HPDE6-E6E7 (cell line): ENCODE measurements around the gene SEM1.
"Not testable (repeated sequence)": the region's sequence is repeated elsewhere in the genome, so short reads cannot be mapped to it uniquely, and the experiment has no call there.

Source experiments
- DNase-seq: peaks from one replicate; pipeline ENCODE4 v3.0.0; 2011; ENCODE audit warnings: missing footprints; ENCODE audit errors: extremely low spot score

SEM1 gene

DNA sequence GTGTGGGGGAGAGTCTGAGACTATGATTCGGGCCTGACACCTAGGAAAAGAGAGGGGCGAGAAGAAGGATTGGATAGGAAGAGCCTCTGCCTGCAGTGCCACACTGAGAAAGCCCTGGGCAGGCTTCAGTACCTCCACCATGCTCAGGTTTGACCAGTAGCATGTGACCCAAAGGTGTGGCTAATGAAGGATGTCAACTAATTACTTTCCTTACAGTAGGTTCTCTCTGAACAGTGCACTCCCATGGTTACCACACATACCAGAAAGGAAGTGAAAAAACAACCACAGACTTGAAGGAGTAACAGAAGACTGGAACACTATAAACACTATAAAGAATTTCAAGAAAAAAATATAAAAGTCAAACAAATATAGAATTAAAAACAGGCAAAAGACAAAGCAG is 46.2 kb downstream of the SEM1 start:
- no peak for DNase-seq

DNA sequence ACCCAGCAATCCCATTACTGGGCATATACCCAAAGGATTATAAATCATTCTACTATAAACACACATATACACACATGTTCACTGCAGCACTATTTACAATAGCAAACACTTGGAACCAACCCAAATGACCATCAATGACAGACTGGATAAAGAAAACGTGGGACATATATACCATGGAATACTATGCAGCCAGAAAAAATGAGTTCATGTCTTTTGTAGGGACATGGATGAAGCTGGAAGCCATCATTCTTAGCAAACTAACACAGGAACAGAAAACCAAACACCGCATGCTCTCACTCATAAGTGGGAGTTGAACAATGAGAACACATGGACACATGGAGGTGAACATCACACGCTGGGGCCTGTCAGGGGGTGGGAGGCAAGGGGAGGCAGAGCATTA is 47.5 kb downstream of the SEM1 start:
- DNase-seq, result not testable (repeated sequence)

DNA sequence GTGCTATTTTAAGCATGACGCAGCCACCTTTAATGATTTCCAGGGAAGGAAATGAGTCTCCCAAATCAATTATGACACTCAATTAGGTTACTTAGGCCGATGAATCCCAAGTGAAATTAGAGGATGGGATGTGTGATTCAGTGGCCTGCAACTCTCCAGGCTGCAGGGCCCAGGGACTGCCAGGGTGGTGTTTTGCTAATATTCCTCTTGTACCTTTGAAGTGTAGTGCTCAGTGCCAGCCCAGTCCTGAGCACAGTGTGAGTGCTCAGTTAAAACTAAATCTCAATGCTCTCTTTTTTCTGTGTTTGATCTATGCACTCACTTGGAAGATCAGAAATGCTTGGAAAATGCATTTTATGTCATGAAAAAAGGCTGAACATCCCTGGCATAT is 51.6 kb downstream of the SEM1 start:
- no peak for DNase-seq

DNA sequence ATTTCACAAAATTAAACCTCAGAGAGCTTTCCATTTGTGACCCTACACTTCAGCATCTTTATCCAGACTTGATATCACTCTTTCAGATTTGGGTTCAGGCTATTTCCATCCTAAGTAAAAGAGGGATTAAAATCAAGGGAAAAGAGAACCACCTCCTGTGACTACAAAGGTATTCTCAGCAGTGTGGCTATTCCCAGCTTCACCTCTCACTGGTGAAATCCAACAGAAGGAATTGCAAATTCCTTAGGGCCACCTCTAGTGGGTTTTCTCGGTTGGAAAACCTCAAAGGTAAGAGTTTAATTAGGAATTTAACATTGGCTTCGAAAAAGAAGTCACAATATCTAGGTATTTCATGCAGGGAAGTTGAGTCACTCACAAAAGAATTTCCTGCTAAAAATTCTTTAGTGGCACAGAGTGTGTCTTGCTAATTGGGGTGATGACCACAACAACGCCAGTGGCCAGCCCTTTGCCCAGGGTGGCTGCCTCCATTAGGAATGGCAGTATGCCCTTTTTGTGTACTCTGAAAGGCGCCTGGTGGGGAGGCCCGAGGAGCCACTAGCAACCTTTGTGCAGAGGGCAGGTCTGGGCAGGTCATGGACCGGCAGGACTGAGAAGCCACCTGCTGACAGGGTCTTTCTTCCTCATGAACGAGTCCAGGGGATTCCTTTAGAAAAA is 52.2 kb downstream of the SEM1 start:
- no peak for DNase-seq

DNA sequence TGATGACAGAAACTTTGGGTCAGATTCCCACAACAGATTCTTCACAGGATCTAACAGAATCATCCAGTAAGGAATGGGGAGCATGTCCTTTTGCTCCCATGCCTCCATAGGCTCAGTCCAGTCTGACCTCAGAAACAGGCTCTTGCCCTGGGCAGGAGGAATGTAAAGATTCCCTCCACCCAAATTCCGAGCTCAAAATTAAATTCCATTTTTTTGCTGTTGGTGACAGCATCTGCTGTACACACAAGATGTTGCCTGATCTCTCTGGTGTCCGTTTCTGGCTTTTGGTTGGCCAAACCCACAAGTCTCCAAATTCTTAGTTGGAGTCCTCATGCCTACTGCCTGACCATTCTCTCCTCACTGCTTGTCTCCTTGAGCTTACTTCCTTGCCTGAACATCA is 53.7 kb downstream of the SEM1 start:
- DNase-seq, result no peak

DNA sequence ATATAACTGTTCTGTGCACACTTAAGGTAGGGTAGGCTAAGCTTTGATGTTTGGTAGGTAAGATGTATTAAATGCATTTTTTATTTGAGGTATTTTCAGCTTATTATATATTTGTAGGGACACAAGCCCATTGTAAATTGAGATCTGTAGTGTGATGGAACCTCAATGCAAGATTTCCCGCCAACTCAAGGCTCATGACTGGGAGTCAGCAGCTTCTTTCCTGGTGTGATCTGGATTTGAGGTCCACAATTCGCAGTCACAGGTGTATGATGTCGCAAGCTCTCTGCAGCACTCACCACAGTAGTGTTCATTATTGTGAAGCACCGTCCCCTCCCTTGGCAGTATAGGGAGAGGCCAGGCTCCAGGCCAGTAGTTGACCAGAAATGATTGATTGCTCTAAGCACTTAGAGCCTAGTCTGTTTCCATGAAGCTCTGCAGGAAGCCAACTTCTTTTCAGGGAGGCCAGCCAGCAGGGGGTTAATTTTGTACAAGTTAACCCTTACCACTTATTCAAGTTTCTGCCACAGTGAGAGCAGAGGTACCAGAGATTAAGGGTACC is 54.9 kb downstream of the SEM1 start:
- DNase-seq, result no peak

DNA sequence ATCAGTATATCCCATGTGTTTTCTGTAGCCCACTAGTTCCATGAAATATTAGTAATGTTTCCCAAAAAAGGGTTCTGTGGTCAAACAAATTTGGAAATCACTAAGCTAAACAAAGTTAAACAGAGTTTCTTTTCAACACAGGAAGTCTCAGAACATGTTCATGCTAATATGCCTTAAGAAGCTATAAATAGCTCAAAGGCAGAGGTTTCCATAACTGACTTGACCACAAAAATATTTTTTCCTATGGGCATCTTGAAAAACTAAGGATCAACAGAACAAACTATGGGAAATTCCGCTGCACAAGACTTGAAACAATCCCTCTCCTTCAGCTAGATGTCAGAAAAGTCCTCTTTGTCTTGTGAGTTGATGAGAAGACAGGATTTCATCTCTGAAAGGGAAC is 59.7 kb downstream of the SEM1 start:
- DNase-seq, result no peak

DNA sequence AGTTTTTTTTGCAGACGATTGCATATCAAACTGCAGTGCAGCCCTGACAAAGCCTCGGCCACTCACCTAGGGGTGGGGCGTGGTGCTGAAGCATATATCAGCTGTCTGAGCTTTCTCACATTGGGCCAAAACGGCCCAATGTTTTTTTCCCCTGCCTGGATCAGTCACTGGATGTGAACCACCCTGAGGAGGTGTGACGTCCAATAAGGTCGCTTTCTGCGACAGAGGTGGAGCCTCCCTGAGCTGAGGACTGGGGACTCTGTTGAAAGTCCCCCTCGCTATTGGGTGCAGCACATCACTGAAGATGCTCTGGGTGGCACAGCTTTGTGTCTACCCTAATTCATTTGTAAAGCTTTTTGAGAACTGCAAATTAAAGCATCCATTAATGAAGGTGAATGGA is 60.9 kb downstream of the SEM1 start:
- no peak for DNase-seq

DNA sequence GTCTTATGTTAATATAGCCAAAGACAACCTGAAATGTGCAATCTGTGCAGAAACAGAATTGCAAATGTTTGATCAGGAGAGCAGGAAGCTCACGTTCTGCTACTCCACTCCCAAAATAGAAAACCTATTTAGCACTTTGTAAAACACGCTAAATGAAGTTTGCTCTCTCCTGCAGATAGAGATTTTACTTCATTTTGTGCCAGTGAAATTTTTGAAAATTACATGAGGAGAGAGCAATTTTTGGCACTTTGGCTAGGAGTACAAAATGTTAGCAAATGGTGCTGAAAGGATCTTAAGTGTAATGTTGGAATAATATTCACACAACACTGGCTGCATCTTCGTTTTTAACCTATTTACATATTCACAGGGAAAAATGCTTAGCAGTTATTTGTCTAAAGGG is 61.9 kb downstream of the SEM1 start:
- DNase-seq, result no peak

DNA sequence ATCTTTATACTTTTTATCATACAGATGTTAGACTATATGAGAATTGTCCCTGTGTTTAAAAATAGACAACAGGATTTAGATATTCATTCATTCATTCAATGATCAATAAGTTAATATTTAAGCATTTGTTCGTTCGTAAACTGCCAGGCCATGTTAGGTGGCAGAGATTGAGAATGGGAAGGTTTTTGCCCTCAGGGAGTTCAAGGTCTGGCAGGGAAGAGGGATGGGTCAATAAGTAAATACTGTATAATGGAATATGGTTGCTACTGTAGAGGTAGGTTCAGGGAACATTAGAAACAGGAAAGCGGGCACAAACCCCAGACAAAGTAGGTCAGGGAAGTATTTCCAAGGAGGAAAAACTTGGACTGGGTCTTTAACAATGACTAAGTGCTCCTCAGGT is 64.6 kb downstream of the SEM1 start:
- DNase-seq, result no peak

DNA sequence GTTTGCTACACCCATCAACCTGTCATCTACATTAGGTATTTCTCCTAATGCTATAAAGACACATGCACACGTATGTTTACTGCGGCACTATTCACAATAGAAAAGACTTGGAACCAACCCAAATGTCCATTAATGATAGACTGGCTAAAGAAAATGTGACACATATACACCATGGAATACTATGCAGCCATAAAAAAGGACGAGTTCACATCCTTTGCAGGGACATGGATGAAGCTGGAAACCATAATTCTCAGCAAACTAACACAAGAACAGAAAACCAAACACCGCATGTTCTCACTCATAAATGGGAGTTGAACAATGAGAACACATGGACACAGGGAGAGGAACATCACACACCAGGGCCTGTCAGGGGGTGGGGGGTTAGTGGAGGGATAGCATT is 66.2 kb downstream of the SEM1 start:
- DNase-seq, result not testable (repeated sequence)

DNA sequence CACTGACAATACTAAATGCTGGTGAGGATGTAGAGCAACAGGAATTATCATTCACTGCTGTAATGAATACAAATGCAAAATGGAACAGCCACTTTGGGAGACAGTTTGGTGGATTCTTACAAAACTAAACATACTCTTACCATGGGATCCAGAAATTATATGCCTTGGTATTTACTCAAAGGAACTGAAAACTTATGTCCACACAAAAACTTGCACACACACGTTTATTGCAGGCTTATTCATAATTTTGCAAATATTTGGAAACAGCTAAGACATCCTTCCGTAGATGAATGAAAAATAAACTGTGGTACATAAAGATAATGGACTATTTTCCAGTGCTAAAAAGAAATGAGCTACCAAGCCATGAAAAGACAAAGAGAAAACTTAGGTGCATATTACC is 69.6 kb downstream of the SEM1 start:
- DNase-seq, result no peak
